Measurements from ENCODE around the gene FBXW9. TPM values are rescaled to one million over a fixed set of nuclear protein-coding genes. Genes with fewer than 3 reads are reported as not detected.
"Not testable (repeated sequence)": the region's sequence is repeated elsewhere in the genome, so short reads cannot be mapped to it uniquely, and the experiment has no call there.

The FBXW9 gene
- total RNA-seq, 1 experiment from 2014 or later = 6.7 TPM

- BruUV-seq (replicated peaks) = no TSS peak
- no peak overlapping the region for H3K27ac Mint-ChIP-seq (ENCODE audit: unreplicated experiment)
- CTCF ChIA-PET = no interaction called here
Measured at GRCh38 chr19:12727745-12728433, 31.5 kb upstream of the FBXW9 start.

GRCh38 chr19:12726988-12727316 lies 30.5 kb upstream of the FBXW9 start:
- intact Hi-C loops (cut with micrococcal nuclease; ENCODE audit: unreplicated experiment) = no loop called here
- no peaks in the 10 kb centered on the region for H3K9me3 Mint-ChIP-seq (ENCODE audit: low read depth, unreplicated experiment)

More at GRCh38 chr19:12727745-12728433, 31.5 kb upstream of the FBXW9 start:
- Mint-ChIP-seq H3K36me3 (ENCODE audit: insufficient read depth, unreplicated experiment) (peaks cover 39% of the 10 kb centered on the region), H3K27me3 (ENCODE audit: unreplicated experiment) (no peaks in the 10 kb centered on the region), H3K9me3 (ENCODE audit: low read depth, unreplicated experiment) (no peaks in the 10 kb centered on the region), H3K4me3 (ENCODE audit: low read depth, unreplicated experiment) (no peak overlapping the region), H3K4me1 (ENCODE audit: low read depth, unreplicated experiment) (peaks cover 11% of the 10 kb centered on the region)
- TF ChIP-seq CTCF (IDR thresholded peaks at IDR 0.05; ENCODE audit: unreplicated experiment) = no peak
- intact Hi-C loops (cut with micrococcal nuclease; ENCODE audit: unreplicated experiment) = no loop called here
- no peak for DNase-seq

GRCh38 chr19:12725612-12726011 lies 29.2 kb upstream of the FBXW9 start:
- peaks cover 12% of the 10 kb centered on the region for H3K4me1 Mint-ChIP-seq (ENCODE audit: low read depth, unreplicated experiment)
- H3K4me3 Mint-ChIP-seq (ENCODE audit: low read depth, unreplicated experiment); intact Hi-C loops (cut with micrococcal nuclease; ENCODE audit: unreplicated experiment); H3K27me3 Mint-ChIP-seq (ENCODE audit: unreplicated experiment); H3K9me3 Mint-ChIP-seq (ENCODE audit: low read depth, unreplicated experiment); H3K27ac Mint-ChIP-seq (ENCODE audit: unreplicated experiment); BruUV-seq (replicated peaks); CTCF ChIA-PET; DNase-seq: not testable (repeated sequence)
- H3K36me3 Mint-ChIP-seq (ENCODE audit: insufficient read depth, unreplicated experiment) = peaks cover 48% of the 10 kb centered on the region

More at GRCh38 chr19:12726988-12727316, 30.5 kb upstream of the FBXW9 start:
- Mint-ChIP-seq H3K4me3 (ENCODE audit: low read depth, unreplicated experiment) (no peak overlapping the region), H3K36me3 (ENCODE audit: insufficient read depth, unreplicated experiment) (peaks cover 40% of the 10 kb centered on the region), H3K27ac (ENCODE audit: unreplicated experiment) (no peak overlapping the region), H3K27me3 (ENCODE audit: unreplicated experiment) (no peaks in the 10 kb centered on the region), H3K4me1 (ENCODE audit: low read depth, unreplicated experiment) (peaks cover 7% of the 10 kb centered on the region)
- DNase-seq = no peak
- no peak for TF ChIP-seq CTCF (IDR thresholded peaks at IDR 0.05; ENCODE audit: unreplicated experiment)
- CTCF ChIA-PET = no interaction called here
- BruUV-seq (replicated peaks) = no TSS peak

GRCh38 chr19:12723641-12724426 lies 27.4 kb upstream of the FBXW9 start, which contains the start of gene TNPO2:
TNPO2 (minus strand) TSS chr19:12723932; CDS start chr19:12720977, 2,955 bp downstream.
- Mint-ChIP-seq H3K27ac (ENCODE audit: unreplicated experiment) (peak within 1 kb of the TSS; percentile 89), H3K4me3 (ENCODE audit: low read depth, unreplicated experiment) (peak within 1 kb of the TSS; percentile 96), H3K27me3 (ENCODE audit: unreplicated experiment) (no peaks in the 10 kb centered on the region), H3K36me3 (ENCODE audit: insufficient read depth, unreplicated experiment) (peaks cover 50% of the 10 kb centered on the region), H3K9me3 (ENCODE audit: low read depth, unreplicated experiment) (no peaks in the 10 kb centered on the region), H3K4me1 (ENCODE audit: low read depth, unreplicated experiment) (peaks cover 15% of the 10 kb centered on the region)
- intact Hi-C loops (cut with micrococcal nuclease; ENCODE audit: unreplicated experiment) = no loop called here
- CTCF ChIA-PET = interaction anchor here (0.6 kb wide), 1 partner anchor 1295 kb away, joined by 3 read pairs; no protein-coding TSS in a partner anchor
- TF ChIP-seq CTCF (IDR thresholded peaks at IDR 0.05; ENCODE audit: unreplicated experiment) = no peak
- BruUV-seq (replicated peaks) = no TSS peak
- peak; percentile 51 for DNase-seq

GRCh38 chr19:12723381-12723640 lies 26.9 kb upstream of the FBXW9 start:
- BruUV-seq (replicated peaks) = no TSS peak
- CTCF ChIA-PET = interaction anchor here (0.6 to 1.0 kb wide), 3 partner anchors 37 to 1296 kb away, joined by 3 to 4 read pairs (median 3); no protein-coding TSS in a partner anchor
- Mint-ChIP-seq H3K9me3 (ENCODE audit: low read depth, unreplicated experiment) (no peaks in the 10 kb centered on the region), H3K36me3 (ENCODE audit: insufficient read depth, unreplicated experiment) (peaks cover 48% of the 10 kb centered on the region), H3K27me3 (ENCODE audit: unreplicated experiment) (no peaks in the 10 kb centered on the region), H3K27ac (ENCODE audit: unreplicated experiment) (peak overlapping the region; percentile 0), H3K4me1 (ENCODE audit: low read depth, unreplicated experiment) (peaks cover 15% of the 10 kb centered on the region), H3K4me3 (ENCODE audit: low read depth, unreplicated experiment) (peak overlapping the region; percentile 96)
- no peak for TF ChIP-seq CTCF (IDR thresholded peaks at IDR 0.05; ENCODE audit: unreplicated experiment)
- intact Hi-C loops (cut with micrococcal nuclease; ENCODE audit: unreplicated experiment) = no loop called here
- DNase-seq = no peak

Measured in Calu3 (cell line).